Measurements from ENCODE around the gene ZMYM2.

Gene ZMYM2

GRCh38 chr13:20045950-20046548 is 87.5 kb downstream of the ZMYM2 start:
- DNase-seq (ENCODE audit: low read depth) = no peak

GRCh38 chr13:20049558-20050473 is 91.3 kb downstream of the ZMYM2 start:
- no peak for DNase-seq (ENCODE audit: low read depth)

GRCh38 chr13:20051366-20051765 is 92.8 kb downstream of the ZMYM2 start:
- no peak for DNase-seq (ENCODE audit: low read depth)

- no peak for DNase-seq (ENCODE audit: low read depth)
Measured at GRCh38 chr13:20053016-20053415, 94.5 kb downstream of the ZMYM2 start.

- no peak for DNase-seq (ENCODE audit: low read depth)
Measured at GRCh38 chr13:20053891-20054290, 95.4 kb downstream of the ZMYM2 start.

- no peak for DNase-seq (ENCODE audit: low read depth)
Measured at GRCh38 chr13:20054586-20054985, 96.1 kb downstream of the ZMYM2 start.

- no peak for DNase-seq (ENCODE audit: low read depth)
Measured at GRCh38 chr13:20057214-20057613, 98.7 kb downstream of the ZMYM2 start.

- no peak for DNase-seq (ENCODE audit: low read depth)
Measured at GRCh38 chr13:20057963-20058362, 99.4 kb downstream of the ZMYM2 start.

- DNase-seq (ENCODE audit: low read depth) = no peak
Measured at GRCh38 chr13:20058476-20058875, 99.9 kb downstream of the ZMYM2 start.

GRCh38 chr13:20064128-20064527 is 105.6 kb downstream of the ZMYM2 start:
- no peak for DNase-seq (ENCODE audit: low read depth)

- no peak for DNase-seq (ENCODE audit: low read depth)
Measured at GRCh38 chr13:20065516-20065915, 107.0 kb downstream of the ZMYM2 start.

- DNase-seq (ENCODE audit: low read depth) = no peak
Measured at GRCh38 chr13:20069956-20070355, 111.4 kb downstream of the ZMYM2 start.

GRCh38 chr13:20073775-20074174 is 115.2 kb downstream of the ZMYM2 start:
- DNase-seq (ENCODE audit: low read depth) = no peak

GRCh38 chr13:20074966-20075365 is 116.4 kb downstream of the ZMYM2 start:
- no peak for DNase-seq (ENCODE audit: low read depth)

- DNase-seq (ENCODE audit: low read depth) = no peak
Measured at GRCh38 chr13:20077086-20077485, 118.6 kb downstream of the ZMYM2 start.

GRCh38 chr13:20080377-20081164 is 122.0 kb downstream of the ZMYM2 start:
- no peak for DNase-seq (ENCODE audit: low read depth)

GRCh38 chr13:20090349-20090748 is 131.8 kb downstream of the ZMYM2 start:
- DNase-seq (ENCODE audit: low read depth) = no peak

GRCh38 chr13:20093951-20094350 is 135.4 kb downstream of the ZMYM2 start:
- DNase-seq (ENCODE audit: low read depth) = no peak

- DNase-seq (ENCODE audit: low read depth) = no peak
Measured at GRCh38 chr13:20099319-20099718, 140.8 kb downstream of the ZMYM2 start.

GRCh38 chr13:20101467-20102316 is 143.2 kb downstream of the ZMYM2 start:
- no peak for DNase-seq (ENCODE audit: low read depth)

GRCh38 chr13:20102525-20103180 is 144.1 kb downstream of the ZMYM2 start:
- DNase-seq (ENCODE audit: low read depth) = no peak

All from HS-27A (cell line).